DOHH2 (cell line): Measurements from ENCODE around the gene DLX4.

Experiments used
- EZH2phosphoT487 ChIP-seq: fragments of 200-600 bp; sonication (generic); IDR thresholded peaks from 2 replicates; pipeline ENCODE4 v1.6.1; 2017; ENCODE audit warnings: borderline replicate concordance, mild to moderate bottlenecking, antibody characterized with exemption, low read length, moderate library complexity, mixed read lengths
- TF ChIP-seq, protein P1 (sequence below): fragments of 200-600 bp; sonication (generic); IDR thresholded peaks from one replicate; pipeline ENCODE4 v1.5.1; 2014; ENCODE audit warnings: antibody characterized with exemption, mild to moderate bottlenecking, low read depth, low read length; ENCODE audit not compliant: poor library complexity, severe bottlenecking

DNA sequence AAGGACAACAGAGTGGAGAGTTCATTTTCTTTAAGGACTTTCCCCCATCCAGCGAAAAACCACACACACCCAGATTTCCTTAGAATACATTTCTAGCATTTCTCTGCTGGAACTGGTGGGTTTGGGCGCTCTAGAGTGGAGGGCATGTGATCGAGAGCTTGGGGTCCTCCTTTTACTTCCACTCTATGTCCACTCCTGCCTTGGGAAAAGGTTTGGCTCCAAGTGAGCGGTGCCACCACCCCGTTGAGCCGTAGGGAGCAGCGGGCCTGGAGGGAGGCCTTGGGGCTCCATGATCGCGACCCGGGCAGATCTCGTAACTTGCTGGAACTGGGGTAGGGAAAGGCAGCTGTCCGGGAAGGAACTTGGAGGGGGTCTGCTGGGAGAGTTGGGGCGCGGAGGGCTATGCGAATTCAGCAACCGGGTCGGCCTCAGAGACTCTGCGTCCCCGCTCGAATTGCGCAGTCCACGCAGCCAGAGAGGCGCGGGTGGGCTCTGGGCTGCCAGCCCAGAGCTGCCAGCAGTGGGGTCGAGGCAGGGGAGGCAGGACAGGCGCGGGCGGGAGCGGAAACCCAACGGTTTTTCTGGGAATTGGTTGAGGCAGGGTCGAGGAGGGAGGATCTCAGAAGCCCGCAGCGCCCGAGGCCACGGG is 2.3 kb downstream of the DLX4 start:
- TF ChIP-seq, protein P1, sequence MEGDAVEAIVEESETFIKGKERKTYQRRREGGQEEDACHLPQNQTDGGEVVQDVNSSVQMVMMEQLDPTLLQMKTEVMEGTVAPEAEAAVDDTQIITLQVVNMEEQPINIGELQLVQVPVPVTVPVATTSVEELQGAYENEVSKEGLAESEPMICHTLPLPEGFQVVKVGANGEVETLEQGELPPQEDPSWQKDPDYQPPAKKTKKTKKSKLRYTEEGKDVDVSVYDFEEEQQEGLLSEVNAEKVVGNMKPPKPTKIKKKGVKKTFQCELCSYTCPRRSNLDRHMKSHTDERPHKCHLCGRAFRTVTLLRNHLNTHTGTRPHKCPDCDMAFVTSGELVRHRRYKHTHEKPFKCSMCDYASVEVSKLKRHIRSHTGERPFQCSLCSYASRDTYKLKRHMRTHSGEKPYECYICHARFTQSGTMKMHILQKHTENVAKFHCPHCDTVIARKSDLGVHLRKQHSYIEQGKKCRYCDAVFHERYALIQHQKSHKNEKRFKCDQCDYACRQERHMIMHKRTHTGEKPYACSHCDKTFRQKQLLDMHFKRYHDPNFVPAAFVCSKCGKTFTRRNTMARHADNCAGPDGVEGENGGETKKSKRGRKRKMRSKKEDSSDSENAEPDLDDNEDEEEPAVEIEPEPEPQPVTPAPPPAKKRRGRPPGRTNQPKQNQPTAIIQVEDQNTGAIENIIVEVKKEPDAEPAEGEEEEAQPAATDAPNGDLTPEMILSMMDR: no peak
- no peak for TF ChIP-seq EZH2phosphoT487
